Astrocyte of the spinal cord (primary cell): ENCODE results near the gene SPACA7.

Experiments used
- DNase-seq: peaks from one replicate; pipeline ENCODE4 v3.0.0; 2011; ENCODE audit warnings: low read depth, low spot score
- H3K4me3 ChIP-seq: 2 replicates; pipeline ENCODE4 v1.5.1; 2011; ENCODE audit warnings: low read depth, mild to moderate bottlenecking, low read length, moderate library complexity
- CTCF ChIP-seq: IDR thresholded peaks from 2 replicates; pipeline ENCODE4 v1.5.1; 2012; ENCODE audit warnings: low read depth, mild to moderate bottlenecking, low read length, inconsistent platforms
- in situ Hi-C: cut with HindIII; loops from 2 replicates; pipeline ENCODE4 v1.10.0; 2017; ENCODE audit warnings: low sequenced_read_pairs

The SPACA7 gene

DNA sequence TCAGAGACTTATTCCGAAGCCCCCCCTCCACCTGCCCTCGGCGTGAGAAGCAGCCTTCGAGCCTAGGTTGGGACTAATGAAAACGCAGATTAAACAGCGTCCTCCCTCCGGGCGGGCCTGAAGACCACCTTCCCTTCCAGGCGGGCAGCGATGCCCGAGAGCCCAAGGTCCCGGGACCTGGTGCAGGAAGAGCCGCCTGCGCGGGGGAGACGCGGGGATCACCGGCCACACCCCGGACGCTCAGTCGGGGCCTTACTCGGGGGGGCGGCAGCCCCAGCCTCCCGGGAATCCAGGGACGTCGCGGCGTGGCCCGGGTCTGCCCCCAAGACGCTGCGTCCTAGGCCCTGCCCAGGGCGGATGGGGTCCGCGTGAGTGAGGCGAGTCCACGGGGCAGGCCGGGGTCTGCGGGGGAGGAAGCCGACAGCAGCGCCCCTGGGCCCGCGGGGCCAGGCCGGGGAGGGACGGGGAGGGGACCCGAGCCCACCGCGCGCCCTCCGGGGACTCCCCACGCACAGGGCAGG is 33.3 kb upstream of the SPACA7 start:
- TF ChIP-seq CTCF = no peak
- in situ Hi-C loops = no loop called here
- no peak overlapping the region for H3K4me3 ChIP-seq
- no peak for DNase-seq

GRCh38 chr13:112343591-112343990 is 32.6 kb upstream of the SPACA7 start:
- H3K4me3 ChIP-seq = no peak overlapping the region
- TF ChIP-seq CTCF = no peak

GRCh38 chr13:112345826-112346172 is 30.4 kb upstream of the SPACA7 start:
- DNase-seq = no peak
- no peak for TF ChIP-seq CTCF
- H3K4me3 ChIP-seq = no peak overlapping the region
- in situ Hi-C loops = no loop called here

More at GRCh38 chr13:112343591-112343990, 32.6 kb upstream of the SPACA7 start:
- in situ Hi-C loops = no loop called here
- no peak for DNase-seq

GRCh38 chr13:112346173-112346898 is 29.8 kb upstream of the SPACA7 start:
- no peak for TF ChIP-seq CTCF
- no peak overlapping the region for H3K4me3 ChIP-seq
- in situ Hi-C loops = no loop called here
- no peak for DNase-seq

DNA sequence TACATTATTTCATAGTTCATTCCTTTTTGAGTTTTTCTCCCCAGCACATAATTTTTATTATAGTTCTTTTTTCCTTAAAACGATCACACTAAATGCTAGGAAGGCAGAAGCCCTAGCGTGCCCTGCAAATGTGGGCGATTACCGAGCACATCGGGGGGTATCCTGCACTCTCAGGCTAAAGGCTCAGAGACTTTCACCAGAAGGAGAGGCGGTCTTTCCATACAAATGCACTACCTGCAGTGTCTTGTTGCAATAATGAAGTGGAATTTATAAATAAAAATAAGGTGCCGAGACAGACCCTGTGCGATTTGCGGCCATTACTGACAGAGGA is 29.3 kb upstream of the SPACA7 start:
- no peak for TF ChIP-seq CTCF
- H3K4me3 ChIP-seq = no peak overlapping the region
- in situ Hi-C loops = no loop called here
- no peak for DNase-seq

- in situ Hi-C loops = no loop called here
- no peak for TF ChIP-seq CTCF
- no peak overlapping the region for H3K4me3 ChIP-seq
- no peak for DNase-seq
These were observed 28.2 kb upstream of the SPACA7 start for GRCh38 chr13:112347986-112348385.
